Measurements from ENCODE around the gene DERL3. TPM values are rescaled to one million over a fixed set of nuclear protein-coding genes. Genes with fewer than 3 reads are reported as not detected.

Gene DERL3
- total and polyA plus RNA-seq, 2 of the 13 experiments (the other 11 are each of a cell fraction or from before 2014, with no cell fraction given) = not detected

DNA sequence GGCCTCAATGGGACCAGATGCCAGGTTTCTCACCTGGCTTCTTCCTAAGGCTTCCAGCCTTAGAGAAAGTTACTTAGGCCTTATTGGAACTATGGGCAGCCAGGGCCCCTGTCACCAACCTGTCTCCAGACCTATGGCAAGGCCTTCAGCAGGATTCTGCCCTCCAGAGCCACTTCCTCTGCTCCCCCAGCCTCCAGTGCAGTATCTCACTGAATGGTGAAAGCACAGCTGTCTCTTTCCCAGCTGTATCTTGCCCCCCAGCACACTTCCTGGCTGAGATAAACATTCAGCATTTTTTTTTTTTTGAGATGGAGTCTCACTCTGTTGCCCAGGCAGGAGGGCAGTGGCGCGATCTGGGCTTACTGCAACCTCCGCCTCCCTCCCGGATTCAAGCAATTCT is 20.4 kb upstream of the DERL3 start:
- no peak overlapping the region for H3K4me3 ChIP-seq (replicated peaks in 1 of 3; ENCODE audit: insufficient read depth in 1 of 3, low read depth in 2 of 3, low read length in 3 of 3)
- TF ChIP-seq, protein P1, sequence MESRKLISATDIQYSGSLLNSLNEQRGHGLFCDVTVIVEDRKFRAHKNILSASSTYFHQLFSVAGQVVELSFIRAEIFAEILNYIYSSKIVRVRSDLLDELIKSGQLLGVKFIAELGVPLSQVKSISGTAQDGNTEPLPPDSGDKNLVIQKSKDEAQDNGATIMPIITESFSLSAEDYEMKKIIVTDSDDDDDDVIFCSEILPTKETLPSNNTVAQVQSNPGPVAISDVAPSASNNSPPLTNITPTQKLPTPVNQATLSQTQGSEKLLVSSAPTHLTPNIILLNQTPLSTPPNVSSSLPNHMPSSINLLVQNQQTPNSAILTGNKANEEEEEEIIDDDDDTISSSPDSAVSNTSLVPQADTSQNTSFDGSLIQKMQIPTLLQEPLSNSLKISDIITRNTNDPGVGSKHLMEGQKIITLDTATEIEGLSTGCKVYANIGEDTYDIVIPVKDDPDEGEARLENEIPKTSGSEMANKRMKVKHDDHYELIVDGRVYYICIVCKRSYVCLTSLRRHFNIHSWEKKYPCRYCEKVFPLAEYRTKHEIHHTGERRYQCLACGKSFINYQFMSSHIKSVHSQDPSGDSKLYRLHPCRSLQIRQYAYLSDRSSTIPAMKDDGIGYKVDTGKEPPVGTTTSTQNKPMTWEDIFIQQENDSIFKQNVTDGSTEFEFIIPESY (CRISPR knock-in tag; IDR thresholded peaks at IDR 0.05) = no peak
- TF ChIP-seq ZFP36L1 (CRISPR knock-in tag; IDR thresholded peaks at IDR 0.05) (no peak), FLYWCH1 (CRISPR knock-in tag; IDR thresholded peaks at IDR 0.05) (no peak), NFRKB (IDR thresholded peaks at IDR 0.05) (no peak), NFE2L2 (IDR thresholded peaks at IDR 0.05; ENCODE audit: low read length) (no peak), NFYB (CRISPR knock-in tag; IDR thresholded peaks at IDR 0.05) (no peak), ATM (IDR thresholded peaks at IDR 0.05; ENCODE audit: borderline replicate concordance) (no peak), ZSCAN25 (CRISPR knock-in tag; IDR thresholded peaks at IDR 0.05) (no peak), ADNP (CRISPR knock-in tag; IDR thresholded peaks at IDR 0.05) (no peak), JUND (CRISPR knock-in tag; IDR thresholded peaks at IDR 0.05) (no peak), ZNF484 (CRISPR knock-in tag; IDR thresholded peaks at IDR 0.05; ENCODE audit: borderline replicate concordance, low read depth) (no peak), HMG20A (CRISPR knock-in tag; IDR thresholded peaks at IDR 0.05; ENCODE audit: borderline replicate concordance) (no peak), ZNF878 (CRISPR knock-in tag; IDR thresholded peaks at IDR 0.05) (no peak), KLF9 (CRISPR knock-in tag; IDR thresholded peaks at IDR 0.05; ENCODE audit: low read depth) (no peak)
- TF ChIP-seq, protein P2, sequence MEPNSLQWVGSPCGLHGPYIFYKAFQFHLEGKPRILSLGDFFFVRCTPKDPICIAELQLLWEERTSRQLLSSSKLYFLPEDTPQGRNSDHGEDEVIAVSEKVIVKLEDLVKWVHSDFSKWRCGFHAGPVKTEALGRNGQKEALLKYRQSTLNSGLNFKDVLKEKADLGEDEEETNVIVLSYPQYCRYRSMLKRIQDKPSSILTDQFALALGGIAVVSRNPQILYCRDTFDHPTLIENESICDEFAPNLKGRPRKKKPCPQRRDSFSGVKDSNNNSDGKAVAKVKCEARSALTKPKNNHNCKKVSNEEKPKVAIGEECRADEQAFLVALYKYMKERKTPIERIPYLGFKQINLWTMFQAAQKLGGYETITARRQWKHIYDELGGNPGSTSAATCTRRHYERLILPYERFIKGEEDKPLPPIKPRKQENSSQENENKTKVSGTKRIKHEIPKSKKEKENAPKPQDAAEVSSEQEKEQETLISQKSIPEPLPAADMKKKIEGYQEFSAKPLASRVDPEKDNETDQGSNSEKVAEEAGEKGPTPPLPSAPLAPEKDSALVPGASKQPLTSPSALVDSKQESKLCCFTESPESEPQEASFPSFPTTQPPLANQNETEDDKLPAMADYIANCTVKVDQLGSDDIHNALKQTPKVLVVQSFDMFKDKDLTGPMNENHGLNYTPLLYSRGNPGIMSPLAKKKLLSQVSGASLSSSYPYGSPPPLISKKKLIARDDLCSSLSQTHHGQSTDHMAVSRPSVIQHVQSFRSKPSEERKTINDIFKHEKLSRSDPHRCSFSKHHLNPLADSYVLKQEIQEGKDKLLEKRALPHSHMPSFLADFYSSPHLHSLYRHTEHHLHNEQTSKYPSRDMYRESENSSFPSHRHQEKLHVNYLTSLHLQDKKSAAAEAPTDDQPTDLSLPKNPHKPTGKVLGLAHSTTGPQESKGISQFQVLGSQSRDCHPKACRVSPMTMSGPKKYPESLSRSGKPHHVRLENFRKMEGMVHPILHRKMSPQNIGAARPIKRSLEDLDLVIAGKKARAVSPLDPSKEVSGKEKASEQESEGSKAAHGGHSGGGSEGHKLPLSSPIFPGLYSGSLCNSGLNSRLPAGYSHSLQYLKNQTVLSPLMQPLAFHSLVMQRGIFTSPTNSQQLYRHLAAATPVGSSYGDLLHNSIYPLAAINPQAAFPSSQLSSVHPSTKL (CRISPR knock-in tag; IDR thresholded peaks at IDR 0.05) = no peak
- H2AFZ ChIP-seq (ENCODE audit: low read length) = no peak overlapping the region
- H3K27me3 ChIP-seq (ENCODE audit: control insufficient read depth in 1 of 2, insufficient read depth in 2 of 2, low read length in 2 of 2) = no peaks in the 10 kb centered on the region; a peak in 1 of 5 replicates
- no peak overlapping the region for H3K27ac ChIP-seq (ENCODE audit: extremely low read length, insufficient read depth, low read length)
- intact Hi-C loops (cut with micrococcal nuclease; ENCODE audit: unreplicated experiment) (loop anchor here (5.0 kb wide), 1 partner anchor 72 kb away; the partner anchor contains the start of gene SMARCB1), in situ Hi-C loops (cut with HindIII; ENCODE audit: extremely low pct_ligation_motif_present, low pct_unique_long_range_greater_than_20kb) (no loop called here)
- FAIRE-seq (no peak), DNase-seq (ENCODE audit: low spot score) (no peak), ATAC-seq (no peak)
- ChIA-PET POLR2A (interaction anchor here (3.0 to 3.2 kb wide), 2 partner anchors 35 to 92 kb away, joined by 56 to 57 read pairs; partner anchors contain the start of genes CHCHD10 and MIF), CTCF (ENCODE audit: low intra/inter-chr PET ratio, low total read pairs) (no interaction called here)
- no TSS peak for BruUV-seq (replicated peaks)
- H3K9ac ChIP-seq (ENCODE audit: insufficient read depth, low read depth, low read length) = peak overlapping the region; percentile 74; the same call in 1 of the 2 replicates
- H3K4me2 ChIP-seq (ENCODE audit: low read depth, low read length) = peak overlapping the region; percentile 100
- H3K79me2 ChIP-seq (ENCODE audit: insufficient read depth, low read length) = peaks cover 7% of the 10 kb centered on the region
- WGBS (ENCODE audit: low lambda C conversion rate) = 99% methylated on average over 4 of the region's 4 CpGs
- H3K9me3 ChIP-seq (ENCODE audit: low read length) = no peaks in the 10 kb centered on the region
- H3K4me1 ChIP-seq (ENCODE audit: insufficient read depth, low read length) = peaks cover 25% of the 10 kb centered on the region
- no peaks in the 10 kb centered on the region for H4K20me1 ChIP-seq (ENCODE audit: insufficient read depth, low read length)
- H3K36me3 ChIP-seq (replicated peaks in 1 of 2; ENCODE audit: control insufficient read depth in 1 of 2, insufficient read depth in 2 of 2, low read length in 2 of 2) = peaks cover 0 to 2% of the 10 kb centered on the region in 2 experiments; a peak in 1 of 5 replicates
